Activated CD8-positive, alpha-beta memory T cell treated with anti-CD3 and anti-CD28 coated beads, Interleukin-2, amount 50 U/mL, for 24 hours (primary cell): ENCODE results near the gene MYH14.

Source experiments
- DNase-seq: peaks from one replicate; pipeline ENCODE4 v3.0.0-alpha.2; 2020; ENCODE audit errors: extremely low read depth

The MYH14 gene

DNA sequence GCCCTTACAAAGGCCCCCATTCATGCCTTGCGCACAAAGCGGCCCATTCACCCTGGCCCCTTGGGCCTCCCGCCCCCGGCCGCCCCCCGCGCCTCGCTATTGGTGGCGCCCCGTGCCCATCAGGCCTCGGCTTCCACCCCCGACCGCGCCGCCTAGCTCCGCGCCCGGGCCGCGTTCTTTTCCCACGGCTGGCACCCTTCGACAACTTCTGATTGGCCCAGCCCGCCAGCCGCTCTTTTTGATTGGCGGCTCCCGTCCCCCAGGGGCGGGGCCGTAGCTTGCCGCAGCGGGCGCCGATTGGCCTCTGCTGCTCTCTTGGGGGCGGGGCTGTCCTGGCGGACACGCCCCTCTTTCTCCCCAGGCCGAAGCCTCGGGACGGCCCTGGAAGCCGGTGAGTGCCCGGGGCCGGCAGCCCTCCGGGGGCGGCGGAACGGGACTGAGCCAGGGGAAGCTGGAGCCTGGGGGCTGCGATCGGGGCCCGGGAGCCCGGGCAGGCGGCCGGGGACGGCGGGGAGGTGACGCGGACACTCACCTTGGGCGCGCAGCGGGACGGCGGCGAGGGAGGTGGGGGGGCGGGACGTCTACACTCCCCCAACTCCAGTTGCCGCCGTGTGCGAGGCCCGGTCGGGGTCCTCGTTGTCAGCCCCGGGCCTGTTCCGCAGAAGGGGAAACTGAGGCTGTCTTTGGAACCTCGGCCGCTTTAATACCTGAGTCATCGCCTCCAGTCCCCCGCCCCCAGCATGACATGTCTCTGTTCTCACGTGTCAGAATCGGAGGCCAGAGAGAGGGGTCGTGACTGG lies at the start of gene MYH14:
Gene MYH14, plus strand, starts transcription at position 342 of the 800 bp plus-strand sequence. CDS start 6,744 bp downstream, outside the sequence.
- no peak for DNase-seq

DNA sequence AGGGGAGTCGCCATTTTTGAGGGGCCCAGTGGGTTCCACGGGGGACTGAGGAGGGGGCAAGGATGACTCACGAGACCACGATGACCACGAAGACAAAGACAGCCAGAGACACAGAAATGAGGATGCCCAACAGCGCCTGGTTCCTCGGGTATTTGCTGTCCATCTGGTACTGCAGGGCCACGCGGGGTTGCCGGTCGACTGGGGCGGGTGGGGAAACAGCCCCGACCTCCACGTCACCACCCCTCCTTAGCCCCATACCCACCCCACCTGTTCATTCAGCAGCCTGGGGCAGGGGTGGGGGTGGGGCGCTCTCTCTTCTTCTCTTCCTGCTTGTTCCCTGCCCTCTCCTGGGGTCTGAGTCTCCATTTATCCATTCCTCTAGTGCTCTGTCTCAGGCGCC lies 48.9 kb upstream of the MYH14 start:
- DNase-seq: no peak

DNA sequence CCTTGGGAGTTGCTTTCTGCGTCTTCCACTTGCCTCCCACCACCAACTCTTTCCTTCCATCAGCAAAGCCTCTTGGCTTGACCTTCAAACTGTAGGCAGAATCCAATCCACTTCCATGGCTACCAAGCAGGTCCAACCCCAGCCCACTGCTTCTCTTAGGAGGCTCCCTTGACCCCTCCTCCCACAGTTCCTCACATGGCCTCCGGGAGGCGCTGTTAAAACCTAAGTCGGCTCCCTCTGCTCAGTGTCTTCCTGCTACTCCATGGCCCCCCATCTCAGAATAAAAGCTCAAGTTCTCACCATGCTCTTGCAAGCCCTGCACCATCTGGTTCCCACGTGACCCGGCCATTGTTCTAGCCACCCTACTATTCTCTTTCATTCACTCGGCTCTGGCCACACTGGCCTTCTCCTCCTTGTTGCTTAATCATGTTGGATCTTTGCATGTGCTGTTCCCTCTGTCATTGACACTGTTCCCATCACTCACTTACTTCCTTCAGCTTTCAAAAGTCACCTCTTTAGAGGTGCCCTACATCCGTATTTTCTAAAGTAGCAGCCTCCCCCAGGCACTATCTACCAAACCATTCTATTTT lies 47.8 kb upstream of the MYH14 start:
- DNase-seq: no peak

GRCh38 chr19:50158577-50158976 lies 44.8 kb upstream of the MYH14 start:
- DNase-seq: no peak

GRCh38 chr19:50159078-50159477 lies 44.3 kb upstream of the MYH14 start:
- DNase-seq: no peak

DNA sequence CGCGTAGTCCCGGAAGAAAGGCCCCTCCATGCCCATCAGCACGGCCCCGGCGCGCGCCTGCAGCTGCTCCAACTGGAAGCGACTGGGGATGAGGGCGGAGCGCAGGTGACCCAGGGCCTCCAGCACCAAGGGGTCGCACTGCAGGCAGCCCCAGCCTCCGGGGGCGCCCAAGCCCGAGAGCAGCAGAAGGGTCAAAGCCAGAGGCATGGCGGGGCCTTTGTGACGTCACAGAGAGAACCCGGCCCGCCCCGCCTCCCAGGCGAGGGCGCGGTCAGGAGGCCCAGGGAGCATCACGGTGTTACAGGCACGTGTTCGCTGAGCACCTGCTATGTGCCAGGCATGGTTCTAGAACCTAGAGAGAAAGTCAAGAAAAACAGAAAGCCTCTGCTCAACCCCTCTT lies 40.4 kb upstream of the MYH14 start, which contains the start of gene IZUMO2:
Gene IZUMO2, minus strand, starts transcription at position 294 of the 400 bp plus-strand sequence. Its CDS starts 87 bp downstream, at position 207.
- DNase-seq: no peak

- no peak for DNase-seq
Observed at GRCh38 chr19:50167314-50167721, 36.1 kb upstream of the MYH14 start.

DNA sequence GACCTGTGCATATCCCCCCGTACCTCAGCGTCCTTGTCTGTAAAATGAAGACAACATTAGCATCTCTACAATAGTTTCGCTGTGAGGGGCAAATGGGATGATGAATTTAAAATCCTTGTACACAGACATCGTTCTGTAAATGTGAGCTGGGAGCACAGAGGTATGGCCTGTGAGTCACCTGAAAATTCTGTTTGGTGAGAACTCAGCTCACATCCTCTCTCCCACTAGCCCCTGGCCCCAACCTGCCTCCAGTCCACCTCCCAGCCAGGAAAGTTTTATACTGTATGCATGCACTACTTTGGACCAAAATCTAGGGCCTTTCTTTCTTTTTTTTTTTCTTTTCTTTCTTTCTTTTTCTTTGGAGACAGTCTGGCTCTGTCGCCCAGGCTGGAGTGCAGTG lies 31.7 kb upstream of the MYH14 start:
- DNase-seq: no peak

GRCh38 chr19:50172726-50173125 lies 30.7 kb upstream of the MYH14 start:
- no peak for DNase-seq

DNA sequence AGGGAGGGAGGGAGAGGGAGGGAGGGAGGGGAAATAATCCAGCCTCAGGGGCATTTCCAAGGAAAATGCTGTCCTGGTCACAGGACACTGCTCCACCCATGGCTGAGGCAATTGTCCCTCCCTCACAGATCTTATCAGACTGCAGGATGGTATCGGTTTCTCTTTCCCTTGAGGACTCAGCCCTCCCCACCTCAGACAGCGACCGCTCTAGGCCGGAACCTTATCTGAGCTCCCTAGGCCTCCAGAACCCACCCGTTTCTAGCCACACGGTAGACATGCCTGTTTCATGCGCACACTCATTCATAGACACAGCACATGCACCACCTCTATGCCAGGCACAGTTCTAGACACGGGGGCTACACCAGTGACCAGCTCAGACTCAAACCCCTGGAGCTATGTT lies 30.3 kb upstream of the MYH14 start:
- DNase-seq: no peak

GRCh38 chr19:50174100-50174793 lies 29.2 kb upstream of the MYH14 start:
- DNase-seq: no peak

GRCh38 chr19:50175924-50176323 lies 27.5 kb upstream of the MYH14 start:
- DNase-seq: no peak

- DNase-seq: no peak
Observed at GRCh38 chr19:50176775-50177174, 26.6 kb upstream of the MYH14 start.

GRCh38 chr19:50178320-50178719 lies 25.1 kb upstream of the MYH14 start:
- no peak for DNase-seq

- DNase-seq: no peak
Observed at GRCh38 chr19:50178859-50179537, 24.4 kb upstream of the MYH14 start.

GRCh38 chr19:50181121-50181520 lies 22.3 kb upstream of the MYH14 start:
- DNase-seq: no peak

- DNase-seq: no peak
Observed at GRCh38 chr19:50184196-50184595, 19.2 kb upstream of the MYH14 start.

GRCh38 chr19:50187937-50188336 lies 15.5 kb upstream of the MYH14 start:
- no peak for DNase-seq

DNA sequence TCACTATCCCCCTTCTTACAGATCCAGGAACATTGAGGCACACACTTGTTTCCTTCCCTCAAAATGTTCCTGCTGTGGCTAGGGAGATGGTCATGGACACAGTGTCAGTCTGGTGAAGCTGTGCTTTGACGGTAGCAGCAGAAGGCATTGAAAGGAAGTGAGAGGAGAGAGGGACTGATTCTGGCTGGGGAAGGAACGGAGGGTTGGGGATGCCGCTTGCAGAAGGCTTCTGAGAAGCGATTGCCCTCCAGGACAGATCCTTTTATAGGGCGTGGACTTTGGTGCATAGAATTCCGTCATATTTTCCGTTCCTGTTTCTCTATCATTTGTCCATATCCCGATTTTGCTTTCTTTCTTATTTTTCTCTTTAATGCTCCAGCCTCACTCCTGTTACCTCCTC lies 14.1 kb upstream of the MYH14 start:
- no peak for DNase-seq

DNA sequence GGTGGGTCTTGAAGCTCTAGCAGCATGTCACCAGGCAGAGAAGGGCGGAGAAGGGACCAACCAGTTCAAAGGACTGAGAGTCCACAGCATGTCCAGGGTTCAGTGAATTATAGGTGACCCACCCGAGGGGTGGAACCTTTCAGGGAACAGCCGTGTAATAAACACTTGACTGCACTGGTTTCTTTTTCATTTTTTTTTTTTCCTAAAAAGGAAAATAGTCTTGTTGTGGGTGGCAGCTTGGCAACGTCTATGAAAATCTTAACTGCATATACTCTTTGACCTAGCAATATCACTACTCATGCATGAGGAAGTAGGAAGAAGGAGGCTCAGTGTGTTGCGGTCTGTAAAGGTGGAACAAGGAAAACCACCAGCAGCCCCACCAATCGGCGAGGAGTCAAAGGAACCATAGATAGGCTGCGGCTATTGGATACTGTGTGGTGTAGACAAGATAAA lies 13.0 kb upstream of the MYH14 start:
- DNase-seq: no peak

GRCh38 chr19:50191216-50191615 lies 12.2 kb upstream of the MYH14 start:
- no peak for DNase-seq
